ENCODE measurements around the gene CIB2. TPM values are rescaled to one million over a fixed set of nuclear protein-coding genes. Genes with fewer than 3 reads are reported as not detected.

Gene CIB2
- total and polyA plus RNA-seq, 8 donors: 1.5 to 5.1 (median 3.8) TPM

GRCh38 chr15:78162038-78162437 is 30.8 kb upstream of the CIB2 start:
- no peak for DNase-seq
- no peak for FAIRE-seq
- peaks cover 0 to 60% (median 23%) of the 10 kb centered on the region in 3 donors for H3K36me3 ChIP-seq

GRCh38 chr15:78159395-78159794 is 28.1 kb upstream of the CIB2 start:
- intact Hi-C loops (cut with DNase I): no loop called here
- no peak overlapping the region for H3K4me3 ChIP-seq
- H3K9me3 ChIP-seq: no peaks in the 10 kb centered on the region
- H3K36me3 ChIP-seq: peaks cover 0 to 40% (median 16%) of the 10 kb centered on the region in 3 donors
- ATAC-seq (no peak), FAIRE-seq (no peak), DNase-seq (no peak)
- no peaks in the 10 kb centered on the region for H3K27me3 ChIP-seq
- no peak overlapping the region for H3K27ac ChIP-seq
- TF ChIP-seq CTCF (IDR thresholded peaks at IDR 0.05): no peak
- H3K4me1 ChIP-seq: no peaks in the 10 kb centered on the region
- WGBS, 2 donors: 97 to 98% methylated on average over 3 of the region's 3 CpGs

More at GRCh38 chr15:78162038-78162437, 30.8 kb upstream of the CIB2 start:
- H3K4me3 ChIP-seq: no peak overlapping the region
- no peak overlapping the region for H3K27ac ChIP-seq
- no peak for TF ChIP-seq CTCF (IDR thresholded peaks at IDR 0.05)
- no peaks in the 10 kb centered on the region for H3K4me1 ChIP-seq
- ATAC-seq: no peak
- 93 to 94% methylated on average over 13 of the region's 13 CpGs for WGBS, 2 donors
- no peaks in the 10 kb centered on the region for H3K9me3 ChIP-seq
- H3K27me3 ChIP-seq: no peaks in the 10 kb centered on the region
- intact Hi-C loops (cut with DNase I): no loop called here

GRCh38 chr15:78157203-78157602 is 26.0 kb upstream of the CIB2 start:
- DNase-seq (no peak), ATAC-seq (no peak), FAIRE-seq (no peak)
- no peaks in the 10 kb centered on the region for H3K27me3 ChIP-seq
- H3K9me3 ChIP-seq: no peaks in the 10 kb centered on the region
- no peaks in the 10 kb centered on the region for H3K4me1 ChIP-seq
- no peak overlapping the region for H3K27ac ChIP-seq
- no peak overlapping the region for H3K4me3 ChIP-seq
- H3K36me3 ChIP-seq: peaks cover 0 to 32% (median 12%) of the 10 kb centered on the region in 3 donors
- 25 to 37% methylated on average over 2 of the region's 2 CpGs for WGBS, 2 donors
- intact Hi-C loops (cut with DNase I): no loop called here
- TF ChIP-seq CTCF (IDR thresholded peaks at IDR 0.05): no peak

GRCh38 chr15:78156653-78157052 is 25.4 kb upstream of the CIB2 start:
- no peak for FAIRE-seq
- H3K27ac ChIP-seq: no peak overlapping the region
- no peaks in the 10 kb centered on the region for H3K27me3 ChIP-seq
- intact Hi-C loops (cut with DNase I): no loop called here
- no peak for ATAC-seq
- no peaks in the 10 kb centered on the region for H3K4me1 ChIP-seq
- 59 to 65% methylated on average over 1 of the region's 1 CpG for WGBS, 2 donors
- TF ChIP-seq CTCF (IDR thresholded peaks at IDR 0.05): no peak
- no peak for DNase-seq
- no peaks in the 10 kb centered on the region for H3K9me3 ChIP-seq
- no peak overlapping the region for H3K4me3 ChIP-seq
- peaks cover 0 to 27% (median 9%) of the 10 kb centered on the region in 3 donors for H3K36me3 ChIP-seq

GRCh38 chr15:78155355-78155939 is 24.2 kb upstream of the CIB2 start:
- no peak overlapping the region for H3K27ac ChIP-seq
- DNase-seq (no peak), ATAC-seq (no peak), FAIRE-seq (no peak)
- intact Hi-C loops (cut with DNase I): no loop called here
- peaks cover 0 to 1% (median 0%) of the 10 kb centered on the region in 3 donors for H3K4me1 ChIP-seq
- no peaks in the 10 kb centered on the region for H3K9me3 ChIP-seq
- H3K27me3 ChIP-seq: no peaks in the 10 kb centered on the region
- WGBS, 2 donors: 89 to 91% methylated on average over 4 of the region's 4 CpGs
- no peak overlapping the region for H3K4me3 ChIP-seq
- peaks cover 0 to 15% (median 6%) of the 10 kb centered on the region in 3 donors for H3K36me3 ChIP-seq
- no peak for TF ChIP-seq CTCF (IDR thresholded peaks at IDR 0.05)
